HG03457 (cell line): ENCODE results near the gene KLK15.
"Not testable (repeated sequence)": the region's sequence is repeated elsewhere in the genome, so short reads cannot be mapped to it uniquely, and the experiment has no call there.

Source experiments
- ATAC-seq: cut with Tn5 transposase; IDR thresholded peaks from one replicate; pipeline ENCODE4 v1.9.1; 2021; ENCODE audit warnings: moderate number of reproducible peaks; ENCODE audit not compliant: unreplicated experiment

KLK15 gene

DNA sequence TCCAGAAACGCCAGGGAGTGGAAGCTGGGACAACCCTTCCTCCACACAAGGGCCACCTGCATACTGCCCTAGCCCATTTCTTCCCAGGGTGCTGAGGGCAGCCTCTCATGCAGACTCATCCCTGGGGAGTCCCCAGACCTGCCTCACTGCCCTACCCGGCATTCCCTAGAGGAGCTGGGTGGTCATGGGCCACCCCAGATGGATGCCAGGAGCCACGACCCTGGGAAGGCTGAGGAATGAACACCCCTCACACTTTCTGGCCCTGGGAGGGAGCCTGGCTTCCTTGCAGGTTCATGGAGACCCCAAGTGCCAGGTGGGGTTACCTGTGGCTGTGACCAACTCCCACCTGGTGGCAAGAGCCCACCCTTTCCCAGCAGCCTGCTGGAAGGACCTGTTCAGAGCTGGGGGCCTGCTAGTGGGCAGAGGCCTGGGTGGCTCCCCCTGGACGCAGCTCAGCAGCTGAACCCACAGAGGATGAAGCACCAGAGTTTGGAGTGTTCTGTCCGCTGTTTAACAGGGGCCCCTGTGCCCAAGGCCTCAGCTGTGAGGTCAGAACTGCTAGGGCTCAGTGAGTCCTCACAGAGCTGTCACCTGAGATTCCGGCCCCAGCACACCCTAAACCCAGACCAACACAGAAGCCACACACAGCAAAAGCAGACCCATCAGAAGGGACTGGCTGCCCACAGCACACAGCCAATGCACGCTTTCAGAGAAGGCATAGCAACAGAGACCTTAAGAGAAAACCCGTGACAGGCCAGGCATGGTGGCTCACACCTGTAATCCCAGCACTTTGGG is 36.5 kb downstream of the KLK15 start:
- no peak for ATAC-seq

DNA sequence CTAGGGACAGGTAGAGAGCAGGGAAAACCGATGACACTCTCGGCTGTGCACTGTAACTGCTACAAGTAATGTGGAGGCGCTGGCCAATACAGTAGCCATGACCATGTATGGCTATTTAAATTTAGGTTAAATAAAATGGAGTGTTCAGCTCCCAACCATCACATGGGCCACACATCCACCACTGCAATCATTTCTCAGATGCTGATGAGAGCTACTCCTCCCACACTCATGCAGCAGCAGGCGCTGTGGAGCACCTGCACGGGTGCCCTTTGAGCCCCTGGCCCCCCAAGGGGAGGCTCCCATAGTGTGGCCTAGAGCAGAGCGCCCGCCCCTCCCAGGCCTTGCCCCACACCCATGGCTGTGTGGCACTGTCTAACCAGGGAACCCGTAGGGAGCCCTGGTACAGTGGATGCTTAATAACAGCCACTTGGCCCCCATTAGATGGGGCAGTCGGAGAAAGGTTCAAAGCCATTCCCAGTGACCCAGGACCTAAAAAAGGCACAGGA is 37.2 kb downstream of the KLK15 start:
- no peak for ATAC-seq

DNA sequence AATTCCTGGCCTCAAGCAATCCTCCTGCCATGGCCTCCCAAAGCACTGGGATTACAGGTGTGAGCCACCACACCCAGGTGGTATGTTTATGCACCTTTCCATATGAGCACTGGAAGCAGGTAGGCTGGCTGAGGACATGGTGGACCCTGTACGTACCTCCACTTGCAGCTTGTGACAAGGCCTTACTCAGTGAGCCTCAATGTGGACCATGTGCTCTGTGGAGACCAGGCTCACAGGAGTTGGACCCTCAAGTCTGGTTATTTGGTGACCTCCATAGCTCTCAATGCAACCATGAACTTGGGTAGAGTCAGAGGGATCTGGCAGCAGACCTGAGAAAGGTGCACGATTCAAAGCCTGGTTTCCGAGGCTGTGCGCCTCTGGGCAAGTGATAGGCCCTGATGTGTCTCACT is 37.7 kb downstream of the KLK15 start:
- no peak for ATAC-seq

DNA sequence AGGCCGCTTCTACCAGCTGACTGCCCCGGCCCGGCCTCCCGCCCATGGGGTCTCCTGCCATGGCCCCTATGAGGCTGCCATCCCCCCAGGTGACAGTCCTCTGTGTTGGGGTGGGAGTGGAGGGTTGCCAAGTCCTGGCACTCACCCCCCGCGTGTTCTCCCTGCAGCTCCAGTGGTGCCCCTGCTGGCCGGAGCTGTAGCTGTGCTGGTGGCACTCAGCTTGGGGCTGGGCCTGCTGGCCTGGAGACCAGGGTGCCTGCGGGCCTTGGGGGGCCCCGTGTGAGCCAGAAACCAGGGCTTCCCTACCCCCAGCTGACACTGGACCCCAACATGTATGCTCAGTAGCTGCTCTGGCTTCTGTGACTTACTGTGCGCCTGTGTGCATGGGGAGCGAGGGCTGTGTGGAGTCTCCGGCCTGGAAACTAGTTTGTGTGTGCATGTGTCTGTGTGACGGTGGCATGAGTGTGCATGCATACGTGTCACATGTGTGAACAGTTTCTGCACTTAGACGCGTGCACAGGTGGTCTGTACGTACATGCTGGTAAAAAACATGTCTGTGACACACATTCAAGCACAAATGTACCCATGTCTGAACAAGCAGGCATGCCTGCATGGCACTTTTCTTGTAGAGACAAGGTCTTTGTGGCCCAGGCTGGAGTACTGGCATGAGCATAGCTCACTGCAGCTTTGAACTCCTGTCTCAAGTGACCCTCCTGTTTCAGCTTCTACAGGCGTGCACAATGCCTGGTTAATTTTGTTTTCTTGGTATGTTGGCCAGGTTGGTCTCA is 38.3 kb downstream of the KLK15 start:
- ATAC-seq, result no peak

- ATAC-seq, result no peak
These were observed 39.1 kb downstream of the KLK15 start for GRCh38 chr19:50794074-50794875.

DNA sequence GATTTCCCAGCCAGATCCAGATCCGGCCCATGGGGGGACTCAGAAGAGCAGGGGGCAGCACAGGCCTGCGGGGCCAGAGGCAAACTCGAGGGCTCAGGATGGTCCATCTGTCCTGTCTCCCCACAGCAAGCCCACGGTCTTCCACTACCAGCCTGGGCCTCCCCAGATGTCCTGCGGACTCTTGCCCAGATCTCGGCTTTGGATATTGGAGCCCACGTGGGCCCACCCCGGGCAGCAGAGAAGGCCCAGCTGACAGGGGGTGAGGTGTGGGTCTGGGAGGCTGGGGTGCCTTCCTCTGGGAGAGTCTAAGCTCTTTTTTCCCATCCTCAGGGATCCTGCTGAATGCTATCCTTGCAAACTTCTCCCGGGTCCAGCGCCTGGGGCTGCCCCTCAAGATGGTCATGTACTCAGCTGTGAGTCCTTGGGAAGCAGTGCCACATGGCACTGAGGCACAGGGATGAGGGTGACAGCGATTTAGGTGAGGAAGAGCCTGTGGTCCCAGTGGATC is 39.8 kb downstream of the KLK15 start:
- ATAC-seq, result no peak

DNA sequence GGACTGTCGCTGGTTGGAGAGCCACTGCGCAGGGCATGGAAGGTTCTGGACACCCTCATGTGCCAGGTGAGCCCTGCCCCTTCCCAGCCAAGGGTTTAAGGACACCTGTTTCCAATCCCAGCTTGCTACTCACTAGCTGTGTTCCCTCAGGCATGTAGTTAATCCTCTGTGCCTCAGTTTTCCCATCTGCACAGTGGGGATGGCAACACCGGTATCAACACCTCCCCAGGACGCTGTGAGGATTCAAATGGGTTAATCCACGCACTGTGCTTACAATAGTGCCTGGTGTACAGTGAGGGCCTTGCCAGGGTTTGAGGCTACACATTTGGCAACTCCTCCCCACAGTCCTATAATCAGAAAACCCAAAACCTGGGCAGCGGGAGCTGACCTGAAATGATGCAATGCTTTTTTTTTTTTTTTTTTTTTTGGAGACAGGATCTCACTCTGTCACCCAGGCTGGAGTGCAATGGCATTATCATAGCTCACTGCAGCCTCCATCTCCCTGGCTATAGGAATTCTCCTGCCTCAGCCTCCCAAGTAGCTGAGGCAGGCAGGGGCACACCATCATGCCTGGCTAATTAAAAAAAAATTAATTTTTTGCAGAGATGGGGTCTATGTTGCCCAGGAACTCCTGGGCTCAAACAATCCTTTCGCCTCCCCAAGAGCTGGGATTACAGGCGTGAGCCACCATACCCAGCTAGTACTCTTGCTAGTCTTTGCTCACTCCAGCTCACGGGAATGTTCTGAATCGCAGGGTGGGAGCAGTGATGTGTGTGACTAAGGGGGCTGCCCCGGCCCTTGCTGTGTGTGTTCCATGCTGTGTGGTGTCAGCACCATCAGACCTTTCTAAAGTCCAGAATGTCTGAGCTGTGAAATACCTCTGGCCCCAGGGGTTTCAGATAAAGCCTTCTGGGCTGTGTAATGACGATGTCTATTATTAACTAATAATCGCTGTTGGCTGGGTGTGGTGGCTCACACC is 40.8 kb downstream of the KLK15 start:
- ATAC-seq, result no peak

DNA sequence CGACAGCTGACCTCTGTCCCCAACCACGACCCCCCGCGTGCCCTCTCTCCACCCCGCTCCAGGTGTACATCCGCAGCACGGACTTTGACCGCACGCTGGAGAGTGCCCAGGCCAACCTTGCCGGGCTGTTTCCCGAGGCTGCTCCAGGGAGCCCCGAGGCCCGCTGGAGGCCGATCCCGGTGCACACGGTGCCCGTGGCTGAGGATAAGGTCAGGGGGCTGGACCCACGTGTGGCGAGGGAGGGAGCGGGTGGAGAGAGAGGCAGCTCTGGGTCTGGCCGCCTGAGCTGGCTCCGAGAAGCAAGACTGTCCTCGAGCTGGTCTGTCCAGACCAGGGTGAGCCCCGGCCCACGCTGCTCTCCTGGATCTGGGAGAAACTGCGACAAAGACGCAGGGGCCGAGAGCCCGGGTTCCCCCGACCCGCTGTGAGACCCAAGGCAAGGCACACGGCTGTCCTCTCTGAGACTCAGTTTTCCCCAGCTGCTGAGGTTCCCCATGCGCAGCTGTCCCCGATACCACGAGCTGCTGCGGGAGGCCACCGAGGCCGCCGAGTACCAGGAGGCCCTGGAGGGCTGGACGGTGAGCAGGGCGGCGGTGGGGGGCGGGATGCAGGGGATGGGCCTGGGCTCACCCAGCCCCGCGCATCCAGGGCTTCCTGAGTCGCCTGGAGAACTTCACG is 41.6 kb downstream of the KLK15 start:
- ATAC-seq, result no peak

DNA sequence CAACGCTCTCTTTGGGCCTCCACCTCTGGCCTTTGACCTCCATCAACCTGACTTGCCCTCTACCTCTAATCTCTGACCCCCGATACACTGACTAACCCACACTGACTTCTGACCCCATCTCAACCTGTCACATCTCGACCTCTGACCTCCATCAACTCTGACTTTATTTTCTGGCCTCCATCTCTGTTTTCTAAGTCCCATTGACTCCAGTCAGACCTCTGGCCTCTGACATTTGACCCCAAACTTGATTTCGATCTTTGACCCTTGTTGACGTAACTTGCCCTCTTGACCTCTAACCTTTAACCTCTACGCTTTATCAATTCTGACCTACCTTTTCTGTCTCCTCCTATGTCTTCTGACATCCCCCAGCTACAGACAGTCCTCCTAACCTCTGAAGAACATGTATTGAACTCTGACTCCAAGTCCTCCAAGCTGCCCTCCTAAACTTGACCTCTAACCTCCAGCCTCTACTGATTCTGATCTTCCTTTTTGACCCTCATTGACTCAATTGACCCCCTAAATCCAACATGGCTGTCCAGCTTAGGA is 42.4 kb downstream of the KLK15 start:
- no peak for ATAC-seq

DNA sequence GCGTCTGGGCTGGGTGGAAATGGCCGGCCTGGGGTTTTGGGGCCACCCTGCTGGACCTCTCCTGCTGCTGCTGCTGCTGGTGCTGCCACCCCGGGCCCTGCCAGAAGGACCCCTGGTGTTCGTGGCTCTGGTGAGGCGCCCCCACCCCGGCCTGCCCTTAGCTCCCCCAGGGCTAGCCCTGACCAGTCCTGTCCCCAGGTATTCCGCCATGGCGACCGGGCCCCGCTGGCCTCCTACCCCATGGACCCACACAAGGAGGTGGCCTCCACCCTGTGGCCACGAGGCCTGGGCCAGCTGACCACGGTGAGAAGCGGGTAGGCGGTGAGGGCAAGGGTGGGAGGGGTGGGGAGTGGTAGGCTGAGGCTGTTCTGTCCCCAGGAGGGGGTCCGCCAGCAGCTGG is 43.0 kb downstream of the KLK15 start, which contains the start of gene ACP4:
TSS of gene ACP4 (plus strand) at position 20 of the 400 bp plus-strand sequence. CDS start at position 20, 0 bp downstream.
- ATAC-seq, result no peak

GRCh38 chr19:50785329-50785728 is 48.0 kb downstream of the KLK15 start:
- no peak for ATAC-seq

DNA sequence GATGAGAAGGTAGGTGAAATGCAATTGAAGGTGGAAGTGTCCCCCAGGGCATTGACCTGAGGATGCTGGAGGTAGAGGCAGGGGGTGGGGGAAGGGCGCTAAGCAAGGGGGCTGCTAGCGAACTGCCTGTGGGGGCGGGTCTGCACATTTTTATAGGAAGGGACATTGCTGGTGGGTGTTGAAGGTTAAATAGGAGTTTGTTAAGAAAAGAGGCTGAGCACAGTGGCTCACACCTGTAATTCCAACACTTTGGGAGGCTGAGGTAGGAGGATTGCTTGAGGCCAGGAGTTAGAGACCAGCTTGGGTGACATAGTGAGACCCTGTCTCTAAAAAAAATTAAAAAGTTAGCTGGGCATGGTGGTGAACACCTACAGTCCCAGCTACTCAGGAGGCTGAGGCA is 48.7 kb downstream of the KLK15 start:
- no peak for ATAC-seq

- not testable (repeated sequence) for ATAC-seq
These were observed 49.6 kb downstream of the KLK15 start for GRCh38 chr19:50783848-50784152.

GRCh38 chr19:50780753-50781435 is 52.5 kb downstream of the KLK15 start:
- no peak for ATAC-seq

DNA sequence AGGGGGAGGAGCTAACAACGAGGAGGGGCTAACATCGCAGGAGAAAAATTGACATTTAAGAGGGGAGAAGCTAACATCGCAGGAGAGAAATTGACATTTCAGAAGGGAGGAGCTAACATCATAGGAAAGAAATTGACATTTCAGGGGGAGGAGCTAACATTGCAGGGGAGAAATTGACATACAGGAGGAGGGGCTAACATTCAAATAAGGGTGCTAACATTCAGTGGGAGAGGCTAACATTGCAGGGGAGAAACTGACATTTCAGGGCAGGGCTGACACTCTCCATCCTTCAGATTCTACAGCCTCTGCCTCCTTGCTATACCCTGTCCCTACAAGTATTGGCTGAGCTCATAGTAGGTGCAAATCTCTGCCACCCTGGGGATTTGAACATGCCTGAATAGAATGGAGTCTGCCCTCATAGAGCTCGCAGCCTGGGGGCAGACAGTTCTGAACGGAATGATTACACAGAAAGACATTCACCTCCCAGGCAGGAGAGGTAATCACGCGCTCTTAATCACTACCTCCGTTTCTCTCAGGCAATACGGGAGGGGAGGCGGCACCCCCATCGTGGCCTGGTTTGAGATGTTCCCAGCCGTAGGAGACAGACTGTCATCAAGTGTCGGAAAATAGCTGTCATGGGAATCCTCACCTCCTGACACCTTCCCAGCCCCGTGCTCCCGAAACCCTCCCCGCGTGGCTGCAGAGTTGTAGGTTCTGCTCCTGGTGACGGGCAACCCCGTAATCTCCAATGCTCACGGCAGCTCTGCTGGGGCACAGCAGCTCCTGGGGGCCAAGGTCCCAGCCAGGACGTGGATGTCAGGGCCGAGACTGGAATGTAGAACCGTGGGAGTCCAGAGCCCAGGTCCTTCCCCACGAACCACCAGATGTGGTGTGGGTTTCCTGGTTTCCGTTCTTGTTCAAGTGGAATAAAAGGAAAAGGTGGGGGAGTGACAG is 53.6 kb downstream of the KLK15 start:
- ATAC-seq, result no peak

DNA sequence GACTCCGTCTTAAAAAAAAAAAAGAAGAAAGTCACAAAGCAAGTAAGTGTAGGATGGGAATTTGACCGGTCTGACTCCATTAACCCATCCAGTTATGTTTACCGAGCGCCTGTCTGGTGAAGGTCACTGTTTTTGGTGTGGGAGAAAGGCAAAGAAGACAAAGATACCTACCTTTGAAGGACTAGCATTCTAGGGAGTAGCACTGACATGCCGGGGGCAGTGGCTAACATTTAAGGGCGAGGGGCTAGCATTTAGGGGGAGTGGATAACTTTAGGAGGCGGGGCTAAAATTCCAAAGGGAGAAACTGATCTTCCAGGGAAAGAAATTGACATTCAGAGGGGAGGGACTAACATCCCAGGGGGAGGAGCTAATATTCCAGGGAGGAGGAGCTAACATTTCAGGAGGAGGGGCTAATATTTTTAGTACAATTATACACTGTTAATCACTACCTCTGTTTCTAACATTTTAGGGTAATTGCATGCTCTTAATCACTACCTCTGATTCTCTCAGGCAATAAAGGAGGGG is 54.4 kb downstream of the KLK15 start:
- ATAC-seq, result no peak

GRCh38 chr19:50777830-50778303 is 55.5 kb downstream of the KLK15 start:
- no peak for ATAC-seq
